22Rv1 (cell line): ENCODE measurements around the gene CBR1.

Experiments used
- ZFX ChIP-seq: fragments of 450-650 bp; IDR thresholded peaks from 2 replicates; pipeline ENCODE4 v1.6.1; 2017; ENCODE audit warnings: antibody characterized with exemption, borderline replicate concordance
- TF ChIP-seq, protein P1 (sequence below): fragments of 450-650 bp; IDR thresholded peaks from 2 replicates; pipeline ENCODE4 v1.5.1; 2017; ENCODE audit warnings: mild to moderate bottlenecking

DNA sequence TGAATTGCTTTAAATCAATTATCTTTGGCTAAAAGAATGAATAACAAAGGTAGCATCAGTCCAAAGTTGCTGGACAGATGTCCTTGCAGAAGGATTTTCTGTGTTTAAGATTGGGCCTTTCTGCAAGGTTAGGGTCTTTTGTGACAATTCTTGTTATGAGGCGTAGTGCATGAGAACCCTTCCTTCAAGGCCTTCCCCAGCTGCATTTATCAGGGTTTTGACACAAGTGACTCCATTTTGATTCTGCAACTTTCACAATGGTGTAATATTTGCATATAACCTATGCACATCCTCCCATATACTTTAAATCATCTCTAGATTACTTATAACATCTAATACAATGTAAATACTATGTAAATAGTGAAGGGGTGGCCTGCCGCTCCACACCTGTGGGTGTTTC lies 8.4 kb upstream of the CBR1 start:
- TF ChIP-seq, protein P1, sequence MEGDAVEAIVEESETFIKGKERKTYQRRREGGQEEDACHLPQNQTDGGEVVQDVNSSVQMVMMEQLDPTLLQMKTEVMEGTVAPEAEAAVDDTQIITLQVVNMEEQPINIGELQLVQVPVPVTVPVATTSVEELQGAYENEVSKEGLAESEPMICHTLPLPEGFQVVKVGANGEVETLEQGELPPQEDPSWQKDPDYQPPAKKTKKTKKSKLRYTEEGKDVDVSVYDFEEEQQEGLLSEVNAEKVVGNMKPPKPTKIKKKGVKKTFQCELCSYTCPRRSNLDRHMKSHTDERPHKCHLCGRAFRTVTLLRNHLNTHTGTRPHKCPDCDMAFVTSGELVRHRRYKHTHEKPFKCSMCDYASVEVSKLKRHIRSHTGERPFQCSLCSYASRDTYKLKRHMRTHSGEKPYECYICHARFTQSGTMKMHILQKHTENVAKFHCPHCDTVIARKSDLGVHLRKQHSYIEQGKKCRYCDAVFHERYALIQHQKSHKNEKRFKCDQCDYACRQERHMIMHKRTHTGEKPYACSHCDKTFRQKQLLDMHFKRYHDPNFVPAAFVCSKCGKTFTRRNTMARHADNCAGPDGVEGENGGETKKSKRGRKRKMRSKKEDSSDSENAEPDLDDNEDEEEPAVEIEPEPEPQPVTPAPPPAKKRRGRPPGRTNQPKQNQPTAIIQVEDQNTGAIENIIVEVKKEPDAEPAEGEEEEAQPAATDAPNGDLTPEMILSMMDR = no peak
- TF ChIP-seq ZFX = no peak
